ENCODE results near the gene ASAP2.

- TF ChIP-seq POLR2A (conservative IDR thresholded peaks at IDR 0.05) (no peak), NRF1 (conservative IDR thresholded peaks at IDR 0.05 in 1 of 2, IDR thresholded peaks at IDR 0.05 in 1 of 2) (no peak), ZNF24 (IDR thresholded peaks at IDR 0.05) (no peak), CEBPB (tag; IDR thresholded peaks at IDR 0.05) (no peak), ZSCAN29 (IDR thresholded peaks at IDR 0.05) (no peak), ZNF146 (CRISPR knock-in tag; IDR thresholded peaks at IDR 0.05; ENCODE audit: unreplicated experiment) (no peak), TAL1 (IDR thresholded peaks at IDR 0.05) (no peak), NFIC (IDR thresholded peaks at IDR 0.05) (no peak)
Observed at GRCh38 chr2:9178904-9179571, 27.6 kb upstream of the ASAP2 start.
